Measurements from ENCODE around the gene MSRB1.

MSRB1 gene

DNA sequence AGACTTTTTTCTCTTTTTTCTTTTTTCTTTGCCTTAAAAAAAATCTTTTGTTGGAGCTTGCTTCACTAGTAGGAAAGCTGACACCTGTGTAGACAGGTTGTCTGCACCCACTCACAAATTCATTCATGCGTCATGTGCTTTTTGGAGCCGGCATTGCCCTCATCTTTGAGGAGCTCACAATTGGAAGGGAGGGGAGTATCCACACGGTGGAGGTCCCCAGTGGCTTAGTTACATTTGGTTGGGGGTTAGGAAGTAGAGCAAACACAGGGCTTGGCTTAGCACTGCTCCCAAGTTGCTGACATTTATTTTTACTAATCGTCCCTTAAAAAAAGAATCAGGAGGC is 52.3 kb downstream of the MSRB1 start:
- DNase-seq, result no peak

DNA sequence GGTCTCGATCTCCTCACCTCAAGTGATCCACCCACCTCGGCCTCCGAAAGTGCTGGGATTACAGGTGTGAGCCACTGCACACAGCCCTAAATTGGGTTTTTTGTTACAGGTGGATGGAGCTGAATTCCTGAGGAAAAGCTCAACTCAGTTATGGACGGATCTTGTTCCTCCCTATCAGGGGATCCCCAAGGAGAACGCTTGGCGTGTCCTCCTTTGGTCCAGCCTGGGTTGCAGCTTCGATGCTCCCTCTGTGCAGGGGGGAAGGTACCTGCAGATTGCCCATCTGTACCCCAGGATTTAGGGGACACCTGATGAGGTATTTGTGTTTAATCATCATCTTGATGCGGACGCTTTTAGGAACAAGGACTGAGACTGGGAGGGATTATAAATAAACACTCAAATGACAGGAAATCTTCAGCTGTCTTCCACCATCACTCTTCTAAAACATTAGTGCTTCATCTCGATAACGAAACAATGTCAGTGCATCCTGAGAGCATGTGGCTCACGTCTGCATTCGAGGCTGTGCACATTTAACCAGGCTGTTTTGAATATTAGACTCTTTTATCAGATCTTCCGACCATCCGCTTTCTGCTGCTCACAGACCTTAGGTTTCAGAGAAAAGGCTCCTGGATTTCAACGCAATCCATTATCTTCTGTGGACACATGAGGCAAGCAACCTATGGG is 52.8 kb downstream of the MSRB1 start:
- no peak for DNase-seq

Data from NCI-H1417 treated with DMSO at 0.1 percent for 48 hours (cell line).